ENCODE measurements around the gene CCL13.

GRCh38 chr17:34311291-34311690, 45.0 kb upstream of the CCL13 start:
- TF ChIP-seq CTCF (IDR thresholded peaks at IDR 0.05), result no peak
- TF ChIP-seq POLR2AphosphoS5 (IDR thresholded peaks at IDR 0.05), result no peak
